ENCODE data around the gene GRK5. TPM values are rescaled to one million over a fixed set of nuclear protein-coding genes. Genes with fewer than 3 reads are reported as not detected.

GRK5 gene
- total RNA-seq, 4 donors from 2014 or later: 11.6 to 38.2 (median 21.4) TPM

DNA sequence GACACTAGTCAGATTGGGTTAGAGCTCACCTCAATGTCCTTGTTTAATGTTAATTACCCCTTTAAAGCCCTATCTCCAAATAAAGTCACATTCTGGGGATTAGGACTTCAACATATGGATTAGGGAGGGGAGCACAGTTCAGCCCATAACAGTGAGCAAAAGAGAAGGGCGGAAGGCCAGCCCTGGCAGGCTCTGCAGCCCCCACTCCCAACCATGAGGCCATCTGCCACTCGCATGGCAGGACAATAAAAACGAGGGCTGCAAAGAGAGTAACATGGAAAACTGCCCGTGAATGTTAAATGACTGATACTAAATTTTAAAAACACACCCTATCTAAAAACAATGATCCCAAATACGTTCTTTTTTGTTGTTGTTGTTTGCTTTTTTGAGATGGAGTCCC lies 296.4 kb downstream of the GRK5 start:
- TF ChIP-seq, protein P1, sequence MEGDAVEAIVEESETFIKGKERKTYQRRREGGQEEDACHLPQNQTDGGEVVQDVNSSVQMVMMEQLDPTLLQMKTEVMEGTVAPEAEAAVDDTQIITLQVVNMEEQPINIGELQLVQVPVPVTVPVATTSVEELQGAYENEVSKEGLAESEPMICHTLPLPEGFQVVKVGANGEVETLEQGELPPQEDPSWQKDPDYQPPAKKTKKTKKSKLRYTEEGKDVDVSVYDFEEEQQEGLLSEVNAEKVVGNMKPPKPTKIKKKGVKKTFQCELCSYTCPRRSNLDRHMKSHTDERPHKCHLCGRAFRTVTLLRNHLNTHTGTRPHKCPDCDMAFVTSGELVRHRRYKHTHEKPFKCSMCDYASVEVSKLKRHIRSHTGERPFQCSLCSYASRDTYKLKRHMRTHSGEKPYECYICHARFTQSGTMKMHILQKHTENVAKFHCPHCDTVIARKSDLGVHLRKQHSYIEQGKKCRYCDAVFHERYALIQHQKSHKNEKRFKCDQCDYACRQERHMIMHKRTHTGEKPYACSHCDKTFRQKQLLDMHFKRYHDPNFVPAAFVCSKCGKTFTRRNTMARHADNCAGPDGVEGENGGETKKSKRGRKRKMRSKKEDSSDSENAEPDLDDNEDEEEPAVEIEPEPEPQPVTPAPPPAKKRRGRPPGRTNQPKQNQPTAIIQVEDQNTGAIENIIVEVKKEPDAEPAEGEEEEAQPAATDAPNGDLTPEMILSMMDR (IDR thresholded peaks at IDR 0.05; ENCODE audit: low read depth): no peak

DNA sequence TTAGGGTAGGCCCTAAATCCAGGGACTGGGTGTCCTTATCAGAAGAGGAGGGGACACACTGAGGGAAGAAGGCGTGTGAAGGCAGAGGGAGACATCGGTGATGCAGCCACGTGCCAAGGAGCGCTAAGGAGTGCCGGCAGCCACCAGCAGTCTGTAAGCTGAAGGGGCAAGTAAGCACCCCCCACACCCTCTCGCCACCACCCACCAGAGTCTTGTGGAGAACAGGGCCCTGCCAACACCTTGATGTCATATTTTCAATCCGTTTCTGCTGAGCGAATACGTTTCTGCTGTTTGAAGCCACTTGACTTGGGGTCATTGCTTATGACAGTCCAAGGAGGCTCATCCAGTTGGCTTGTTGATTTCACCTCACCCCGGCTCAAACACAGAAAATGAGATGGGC lies 297.3 kb downstream of the GRK5 start:
- TF ChIP-seq, protein P1 (IDR thresholded peaks at IDR 0.05; ENCODE audit: low read depth): no peak

DNA sequence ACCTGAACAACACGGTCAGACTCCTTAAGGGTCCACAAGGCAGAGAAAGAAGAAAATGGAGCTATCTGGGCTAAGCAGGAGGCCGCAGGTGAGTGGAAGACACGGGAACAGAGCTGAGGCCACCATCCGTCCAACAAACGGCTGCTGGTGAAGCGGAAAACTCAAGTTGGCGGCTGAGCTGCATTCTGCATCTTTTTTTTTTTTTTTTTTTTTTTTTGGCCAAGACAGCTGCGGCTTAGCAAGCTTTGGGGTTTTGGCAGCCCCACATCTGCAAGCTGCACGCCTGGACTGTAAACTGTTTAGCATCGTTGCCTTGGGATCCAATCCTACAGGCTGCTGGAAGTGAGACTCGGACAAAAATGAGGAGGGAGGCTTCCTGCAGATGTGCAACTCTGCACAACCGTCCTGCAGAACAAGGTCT lies 297.8 kb downstream of the GRK5 start:
- TF ChIP-seq, protein P1 (IDR thresholded peaks at IDR 0.05; ENCODE audit: low read depth): no peak

Small RNA genes within 50 kb of the gene (small RNA-seq; reads per million reads assigned to genes)
- gene MIR4681: not detected
- gene RN7SL749P: not detected

Other genes starting within 250 kb of the GRK5 start
- 10 to 100 TPM in 2 of 4 donors, 1 to 10 TPM in 2; 7.0 to 78.6 (median 11.8) TPM for gene NANOS1, start 177.9 kb upstream of the GRK5 start, total RNA-seq
- 100 to 1,000 TPM; 129 to 174 (median 157) TPM for gene EIF3A, start 126.8 kb upstream of the GRK5 start, total RNA-seq
- 10 to 100 TPM; 68.2 to 77.5 (median 73.6) TPM for gene DENND10, start 103.5 kb upstream of the GRK5 start, total RNA-seq
- gene SFXN4, start 41.9 kb upstream of the GRK5 start, total RNA-seq: 10 to 100 TPM; 14.5 to 20.0 (median 16.2) TPM
- gene PRDX3, start 28.8 kb upstream of the GRK5 start, total RNA-seq: 100 to 1,000 TPM; 102 to 258 (median 190) TPM